Measurements from ENCODE around the gene ARHGAP20.
"Not testable (repeated sequence)": the region's sequence is repeated elsewhere in the genome, so short reads cannot be mapped to it uniquely, and the experiment has no call there.

ARHGAP20 gene

GRCh38 chr11:110715541-110715940 lies 3.3 kb upstream of the ARHGAP20 start:
- DNase-seq (ENCODE audit: low read depth): no peak

- no peak for DNase-seq (ENCODE audit: low read depth)
Measured at GRCh38 chr11:110713449-110713776, 1.2 kb upstream of the ARHGAP20 start.

- DNase-seq (ENCODE audit: low read depth): no peak
Measured at GRCh38 chr11:110712659-110713448, 617 bp upstream of the ARHGAP20 start.

- no peak for DNase-seq (ENCODE audit: low read depth)
Measured at GRCh38 chr11:110711448-110711775, 825 bp downstream of the ARHGAP20 start.

- no peak for DNase-seq (ENCODE audit: low read depth)
Measured at GRCh38 chr11:110710628-110711381, 1.4 kb downstream of the ARHGAP20 start.

- no peak for DNase-seq (ENCODE audit: low read depth)
Measured at GRCh38 chr11:110704210-110704864, 7.9 kb downstream of the ARHGAP20 start.

GRCh38 chr11:110691926-110692325 lies 20.3 kb downstream of the ARHGAP20 start:
- no peak for DNase-seq (ENCODE audit: low read depth)

- DNase-seq (ENCODE audit: low read depth): no peak
Measured at GRCh38 chr11:110689306-110689705, 22.9 kb downstream of the ARHGAP20 start.

GRCh38 chr11:110679323-110679975 lies 32.8 kb downstream of the ARHGAP20 start:
- no peak for DNase-seq (ENCODE audit: low read depth)

GRCh38 chr11:110675548-110675947 lies 36.7 kb downstream of the ARHGAP20 start:
- no peak for DNase-seq (ENCODE audit: low read depth)

- no peak for DNase-seq (ENCODE audit: low read depth)
Measured at GRCh38 chr11:110665689-110666465, 46.4 kb downstream of the ARHGAP20 start.

GRCh38 chr11:110655967-110656366 lies 56.3 kb downstream of the ARHGAP20 start:
- no peak for DNase-seq (ENCODE audit: low read depth)

GRCh38 chr11:110654456-110654855 lies 57.8 kb downstream of the ARHGAP20 start:
- DNase-seq (ENCODE audit: low read depth): no peak

- DNase-seq (ENCODE audit: low read depth): no peak
Measured at GRCh38 chr11:110645253-110645652, 67.0 kb downstream of the ARHGAP20 start.

- no peak for DNase-seq (ENCODE audit: low read depth)
Measured at GRCh38 chr11:110634370-110634769, 77.9 kb downstream of the ARHGAP20 start.

- no peak for DNase-seq (ENCODE audit: low read depth)
Measured at GRCh38 chr11:110631551-110631950, 80.7 kb downstream of the ARHGAP20 start.

- no peak for DNase-seq (ENCODE audit: low read depth)
Measured at GRCh38 chr11:110629594-110629993, 82.6 kb downstream of the ARHGAP20 start.

- DNase-seq (ENCODE audit: low read depth): no peak
Measured at GRCh38 chr11:110621826-110622225, 90.4 kb downstream of the ARHGAP20 start.

- DNase-seq (ENCODE audit: low read depth): not testable (repeated sequence)
Measured at GRCh38 chr11:110619366-110619765, 92.9 kb downstream of the ARHGAP20 start.

- no peak for DNase-seq (ENCODE audit: low read depth)
Measured at GRCh38 chr11:110614031-110614430, 98.2 kb downstream of the ARHGAP20 start.

GRCh38 chr11:110613197-110613918 lies 98.9 kb downstream of the ARHGAP20 start:
- no peak for DNase-seq (ENCODE audit: low read depth)

Data from T follicular helper cell (primary cell).